Uterus (tissue), 2 donors: Measurements from ENCODE around the gene GPR160.

Experiments used
- POLR2A ChIP-seq, 2 donors: fragments of 450-650 bp; IDR thresholded peaks; one replicate each; pipeline ENCODE4 v1.6.1; 2016; ENCODE audit warnings: antibody characterized with exemption in 2 of 2, mild to moderate bottlenecking in 1 of 2, moderate library complexity in 1 of 2
- TF ChIP-seq, protein P1 (sequence below), 4 experiments: fragments of 200-600 bp in 2 of 4; fragments of 450-650 bp in 2 of 4; sonication (generic) in 2 of 4; IDR thresholded peaks; one replicate each; pipeline ENCODE4 v1.5.1; 2016 to 2019; ENCODE audit warnings: antibody characterized with exemption in 4 of 4, mild to moderate bottlenecking in 2 of 4, moderate library complexity in 1 of 4

GRCh38 chr3:169993761-169994160, 44.0 kb upstream of the GPR160 start:
- TF ChIP-seq, protein P1, sequence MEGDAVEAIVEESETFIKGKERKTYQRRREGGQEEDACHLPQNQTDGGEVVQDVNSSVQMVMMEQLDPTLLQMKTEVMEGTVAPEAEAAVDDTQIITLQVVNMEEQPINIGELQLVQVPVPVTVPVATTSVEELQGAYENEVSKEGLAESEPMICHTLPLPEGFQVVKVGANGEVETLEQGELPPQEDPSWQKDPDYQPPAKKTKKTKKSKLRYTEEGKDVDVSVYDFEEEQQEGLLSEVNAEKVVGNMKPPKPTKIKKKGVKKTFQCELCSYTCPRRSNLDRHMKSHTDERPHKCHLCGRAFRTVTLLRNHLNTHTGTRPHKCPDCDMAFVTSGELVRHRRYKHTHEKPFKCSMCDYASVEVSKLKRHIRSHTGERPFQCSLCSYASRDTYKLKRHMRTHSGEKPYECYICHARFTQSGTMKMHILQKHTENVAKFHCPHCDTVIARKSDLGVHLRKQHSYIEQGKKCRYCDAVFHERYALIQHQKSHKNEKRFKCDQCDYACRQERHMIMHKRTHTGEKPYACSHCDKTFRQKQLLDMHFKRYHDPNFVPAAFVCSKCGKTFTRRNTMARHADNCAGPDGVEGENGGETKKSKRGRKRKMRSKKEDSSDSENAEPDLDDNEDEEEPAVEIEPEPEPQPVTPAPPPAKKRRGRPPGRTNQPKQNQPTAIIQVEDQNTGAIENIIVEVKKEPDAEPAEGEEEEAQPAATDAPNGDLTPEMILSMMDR (IDR thresholded peaks at IDR 0.05) = no peak
- TF ChIP-seq POLR2A (IDR thresholded peaks at IDR 0.05) = no peak
